Stomach (tissue), 4 donors: ENCODE results near the gene PLD2.

Experiments
- CTCF ChIP-seq, 7 experiments: fragments of 450-650 bp in 4 of 7; fragments of 200-600 bp in 3 of 7; sonication (generic) in 3 of 7; IDR thresholded peaks; one replicate each; pipeline ENCODE4 v1.5.1; 2016 to 2019; ENCODE audit warnings: antibody characterized with exemption in 7 of 7, control low read depth in 2 of 7, mild to moderate bottlenecking in 1 of 7
- POLR2A ChIP-seq, 4 donors: fragments of 450-650 bp; IDR thresholded peaks; one replicate each; pipeline ENCODE4 v1.6.1; 2016; ENCODE audit warnings: antibody characterized with exemption in 4 of 4, control low read depth in 2 of 4, mild to moderate bottlenecking in 1 of 4, moderate library complexity in 1 of 4
- POLR2AphosphoS5 ChIP-seq, 3 donors: sonication (generic); formaldehyde crosslinking; IDR thresholded peaks; one replicate each; pipeline ENCODE4 v1.6.1; 2016; ENCODE audit warnings: antibody characterized with exemption in 3 of 3

- TF ChIP-seq CTCF (IDR thresholded peaks at IDR 0.05) (no peak), POLR2AphosphoS5 (IDR thresholded peaks at IDR 0.05) (no peak), POLR2A (IDR thresholded peaks at IDR 0.05) (no peak)
These were observed 20.4 kb upstream of the PLD2 start for GRCh38 chr17:4786516-4786915.
